Activated T-helper 1 cell treated with anti-CD3 and anti-CD28 coated beads, Interleukin-2, amount 50 U/mL, for 16 hours (primary cell): ENCODE data around the gene CAMKK1.
A peak's percentile ranks its signal among the peaks of the same experiment; 100 is the strongest.

Source experiments
- DNase-seq, 2 donors: peaks; one replicate each; pipeline ENCODE4 v3.0.0-alpha.2; 2020; ENCODE audit warnings: low read depth in 1 of 2, low spot score in 1 of 2

CAMKK1 gene

GRCh38 chr17:3918372-3919122, 25.7 kb upstream of the CAMKK1 start:
- no peak for DNase-seq

- DNase-seq, result no peak
These were observed 24.6 kb upstream of the CAMKK1 start for GRCh38 chr17:3917391-3917931.

- no peak for DNase-seq
These were observed 24.0 kb upstream of the CAMKK1 start for GRCh38 chr17:3916825-3917224.

GRCh38 chr17:3915995-3916696, 23.3 kb upstream of the CAMKK1 start, which contains the start of gene P2RX1:
P2RX1 (minus strand) TSS chr17:3916465; CDS start chr17:3916225, 240 bp downstream.
- no peak for DNase-seq

- no peak for DNase-seq
These were observed 22.7 kb upstream of the CAMKK1 start for GRCh38 chr17:3915581-3915994.

- DNase-seq, result no peak
These were observed 21.4 kb upstream of the CAMKK1 start for GRCh38 chr17:3914312-3914670.

GRCh38 chr17:3913531-3914311, 20.9 kb upstream of the CAMKK1 start:
- DNase-seq, result peak; percentile 66 to 69

GRCh38 chr17:3912827-3913226, 20.0 kb upstream of the CAMKK1 start:
- no peak for DNase-seq

- DNase-seq, result peak in 1 of 2 donors; percentile 45
These were observed 18.6 kb upstream of the CAMKK1 start for GRCh38 chr17:3911271-3912053.

- no peak for DNase-seq
These were observed 17.8 kb upstream of the CAMKK1 start for GRCh38 chr17:3910420-3911270.

GRCh38 chr17:3909257-3909656, 16.4 kb upstream of the CAMKK1 start:
- DNase-seq, result no peak

- DNase-seq, result no peak
These were observed 14.8 kb upstream of the CAMKK1 start for GRCh38 chr17:3907483-3908216.

GRCh38 chr17:3906881-3907280, 14.0 kb upstream of the CAMKK1 start:
- DNase-seq, result no peak

- DNase-seq, result no peak
These were observed 12.2 kb upstream of the CAMKK1 start for GRCh38 chr17:3905017-3905520.

- no peak for DNase-seq
These were observed 11.6 kb upstream of the CAMKK1 start for GRCh38 chr17:3904501-3904900.

GRCh38 chr17:3903881-3904290, 11.0 kb upstream of the CAMKK1 start:
- DNase-seq, result no peak

GRCh38 chr17:3903051-3903825, 10.4 kb upstream of the CAMKK1 start:
- no peak for DNase-seq

GRCh38 chr17:3900646-3901045, 7.8 kb upstream of the CAMKK1 start:
- DNase-seq, result no peak
